GM23338 (cell line): ENCODE measurements around the gene DSCAML1. TPM values are rescaled to one million over a fixed set of nuclear protein-coding genes. Genes with fewer than 3 reads are reported as not detected.

Experiments used
- CREB1 ChIP-seq: fragments of 250-450 bp; sonication (Bioruptor Pico); IDR thresholded peaks from 2 replicates; pipeline ENCODE4 v1.5.0; 2020; ENCODE audit warnings: low read depth, mild to moderate bottlenecking, moderate library complexity
- NANOG ChIP-seq: IDR thresholded peaks from 2 replicates; pipeline ENCODE4 v1.6.1; 2016; ENCODE audit warnings: antibody characterized with exemption, borderline replicate concordance
- ZNF114 ChIP-seq: fragments of 250-450 bp; sonication (Bioruptor Pico); IDR thresholded peaks from 2 replicates; pipeline ENCODE4 v1.5.0; 2020; ENCODE audit warnings: mild to moderate bottlenecking, moderate library complexity
- ZNF331 ChIP-seq: fragments of 250-450 bp; sonication (Bioruptor Pico); IDR thresholded peaks from 2 replicates; pipeline ENCODE4 v1.5.0; 2020; ENCODE audit warnings: low read depth, mild to moderate bottlenecking, moderate library complexity
- polyA plus RNA-seq: library from polyadenylated mRNA; unstranded; fragments of >200 nt; fragmentation: Nextera tagmentation; extraction: Ambion mirVana; gene quantifications from 2 replicates; pipeline ENCODE4 v1.2.1, GENCODE V29; 2016
- total RNA-seq: library from RNA; depleted of rRNA; stranded (reverse); fragments of >200 nt; shearing (Covaris generic); gene quantifications from 2 replicates; pipeline ENCODE4 v1.2.3, GENCODE V29; 2014
- TF ChIP-seq, protein P1 (sequence below): fragments of 250-450 bp; sonication (Bioruptor Pico); IDR thresholded peaks from 2 replicates; pipeline ENCODE4 v1.5.0; 2020; ENCODE audit warnings: mild to moderate bottlenecking, moderate library complexity
- TF ChIP-seq, protein P2 (sequence below): IDR thresholded peaks from one replicate; pipeline ENCODE4 v1.6.1; 2018; ENCODE audit warnings: antibody characterized with exemption; ENCODE audit not compliant: unreplicated experiment

Gene DSCAML1
- total and polyA plus RNA-seq, 2 experiments from 2014 or later = 0.17 TPM; not detected in 1

DNA sequence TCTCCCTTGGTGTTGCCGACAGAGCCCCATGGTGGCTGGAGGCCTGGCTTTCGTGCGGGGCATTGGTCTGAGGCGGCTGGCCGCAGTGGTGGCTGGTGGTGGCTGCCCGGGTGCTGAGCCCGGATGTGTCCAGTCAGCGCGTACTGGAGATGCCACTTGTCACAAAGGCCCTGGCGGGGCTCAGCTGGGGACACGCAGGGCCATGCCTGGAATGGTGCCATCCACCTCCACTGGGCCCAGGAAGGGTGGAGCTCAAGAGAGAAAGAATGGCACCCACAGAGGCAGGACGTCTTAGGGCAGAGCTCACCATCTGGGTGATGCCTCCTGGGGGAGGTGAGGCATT, 376.9 kb downstream of the DSCAML1 start (continued):
- TF ChIP-seq, protein P1, sequence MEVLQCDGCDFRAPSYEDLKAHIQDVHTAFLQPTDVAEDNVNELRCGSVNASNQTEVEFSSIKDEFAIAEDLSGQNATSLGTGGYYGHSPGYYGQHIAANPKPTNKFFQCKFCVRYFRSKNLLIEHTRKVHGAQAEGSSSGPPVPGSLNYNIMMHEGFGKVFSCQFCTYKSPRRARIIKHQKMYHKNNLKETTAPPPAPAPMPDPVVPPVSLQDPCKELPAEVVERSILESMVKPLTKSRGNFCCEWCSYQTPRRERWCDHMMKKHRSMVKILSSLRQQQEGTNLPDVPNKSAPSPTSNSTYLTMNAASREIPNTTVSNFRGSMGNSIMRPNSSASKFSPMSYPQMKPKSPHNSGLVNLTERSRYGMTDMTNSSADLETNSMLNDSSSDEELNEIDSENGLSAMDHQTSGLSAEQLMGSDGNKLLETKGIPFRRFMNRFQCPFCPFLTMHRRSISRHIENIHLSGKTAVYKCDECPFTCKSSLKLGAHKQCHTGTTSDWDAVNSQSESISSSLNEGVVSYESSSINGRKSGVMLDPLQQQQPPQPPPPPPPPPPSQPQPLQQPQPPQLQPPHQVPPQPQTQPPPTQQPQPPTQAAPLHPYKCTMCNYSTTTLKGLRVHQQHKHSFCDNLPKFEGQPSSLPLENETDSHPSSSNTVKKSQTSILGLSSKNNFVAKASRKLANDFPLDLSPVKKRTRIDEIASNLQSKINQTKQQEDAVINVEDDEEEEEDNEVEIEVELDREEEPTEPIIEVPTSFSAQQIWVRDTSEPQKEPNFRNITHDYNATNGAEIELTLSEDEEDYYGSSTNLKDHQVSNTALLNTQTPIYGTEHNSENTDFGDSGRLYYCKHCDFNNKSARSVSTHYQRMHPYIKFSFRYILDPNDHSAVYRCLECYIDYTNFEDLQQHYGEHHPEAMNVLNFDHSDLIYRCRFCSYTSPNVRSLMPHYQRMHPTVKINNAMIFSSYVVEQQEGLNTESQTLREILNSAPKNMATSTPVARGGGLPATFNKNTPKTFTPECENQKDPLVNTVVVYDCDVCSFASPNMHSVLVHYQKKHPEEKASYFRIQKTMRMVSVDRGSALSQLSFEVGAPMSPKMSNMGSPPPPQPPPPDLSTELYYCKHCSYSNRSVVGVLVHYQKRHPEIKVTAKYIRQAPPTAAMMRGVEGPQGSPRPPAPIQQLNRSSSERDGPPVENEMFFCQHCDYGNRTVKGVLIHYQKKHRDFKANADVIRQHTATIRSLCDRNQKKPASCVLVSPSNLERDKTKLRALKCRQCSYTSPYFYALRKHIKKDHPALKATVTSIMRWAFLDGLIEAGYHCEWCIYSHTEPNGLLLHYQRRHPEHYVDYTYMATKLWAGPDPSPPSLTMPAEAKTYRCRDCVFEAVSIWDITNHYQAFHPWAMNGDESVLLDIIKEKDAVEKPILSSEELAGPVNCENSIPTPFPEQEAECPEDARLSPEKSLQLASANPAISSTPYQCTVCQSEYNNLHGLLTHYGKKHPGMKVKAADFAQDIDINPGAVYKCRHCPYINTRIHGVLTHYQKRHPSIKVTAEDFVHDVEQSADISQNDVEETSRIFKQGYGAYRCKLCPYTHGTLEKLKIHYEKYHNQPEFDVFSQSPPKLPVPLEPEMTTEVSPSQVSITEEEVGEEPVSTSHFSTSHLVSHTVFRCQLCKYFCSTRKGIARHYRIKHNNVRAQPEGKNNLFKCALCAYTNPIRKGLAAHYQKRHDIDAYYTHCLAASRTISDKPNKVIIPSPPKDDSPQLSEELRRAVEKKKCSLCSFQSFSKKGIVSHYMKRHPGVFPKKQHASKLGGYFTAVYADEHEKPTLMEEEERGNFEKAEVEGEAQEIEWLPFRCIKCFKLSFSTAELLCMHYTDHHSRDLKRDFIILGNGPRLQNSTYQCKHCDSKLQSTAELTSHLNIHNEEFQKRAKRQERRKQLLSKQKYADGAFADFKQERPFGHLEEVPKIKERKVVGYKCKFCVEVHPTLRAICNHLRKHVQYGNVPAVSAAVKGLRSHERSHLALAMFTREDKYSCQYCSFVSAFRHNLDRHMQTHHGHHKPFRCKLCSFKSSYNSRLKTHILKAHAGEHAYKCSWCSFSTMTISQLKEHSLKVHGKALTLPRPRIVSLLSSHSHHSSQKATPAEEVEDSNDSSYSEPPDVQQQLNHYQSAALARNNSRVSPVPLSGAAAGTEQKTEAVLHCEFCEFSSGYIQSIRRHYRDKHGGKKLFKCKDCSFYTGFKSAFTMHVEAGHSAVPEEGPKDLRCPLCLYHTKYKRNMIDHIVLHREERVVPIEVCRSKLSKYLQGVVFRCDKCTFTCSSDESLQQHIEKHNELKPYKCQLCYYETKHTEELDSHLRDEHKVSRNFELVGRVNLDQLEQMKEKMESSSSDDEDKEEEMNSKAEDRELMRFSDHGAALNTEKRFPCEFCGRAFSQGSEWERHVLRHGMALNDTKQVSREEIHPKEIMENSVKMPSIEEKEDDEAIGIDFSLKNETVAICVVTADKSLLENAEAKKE = no peak
- TF ChIP-seq ZNF331 (CRISPR knock-in tag) (no peak), CREB1 (CRISPR knock-in tag) (no peak), ZNF114 (CRISPR knock-in tag) (no peak), NANOG (no peak)
- TF ChIP-seq, protein P2, sequence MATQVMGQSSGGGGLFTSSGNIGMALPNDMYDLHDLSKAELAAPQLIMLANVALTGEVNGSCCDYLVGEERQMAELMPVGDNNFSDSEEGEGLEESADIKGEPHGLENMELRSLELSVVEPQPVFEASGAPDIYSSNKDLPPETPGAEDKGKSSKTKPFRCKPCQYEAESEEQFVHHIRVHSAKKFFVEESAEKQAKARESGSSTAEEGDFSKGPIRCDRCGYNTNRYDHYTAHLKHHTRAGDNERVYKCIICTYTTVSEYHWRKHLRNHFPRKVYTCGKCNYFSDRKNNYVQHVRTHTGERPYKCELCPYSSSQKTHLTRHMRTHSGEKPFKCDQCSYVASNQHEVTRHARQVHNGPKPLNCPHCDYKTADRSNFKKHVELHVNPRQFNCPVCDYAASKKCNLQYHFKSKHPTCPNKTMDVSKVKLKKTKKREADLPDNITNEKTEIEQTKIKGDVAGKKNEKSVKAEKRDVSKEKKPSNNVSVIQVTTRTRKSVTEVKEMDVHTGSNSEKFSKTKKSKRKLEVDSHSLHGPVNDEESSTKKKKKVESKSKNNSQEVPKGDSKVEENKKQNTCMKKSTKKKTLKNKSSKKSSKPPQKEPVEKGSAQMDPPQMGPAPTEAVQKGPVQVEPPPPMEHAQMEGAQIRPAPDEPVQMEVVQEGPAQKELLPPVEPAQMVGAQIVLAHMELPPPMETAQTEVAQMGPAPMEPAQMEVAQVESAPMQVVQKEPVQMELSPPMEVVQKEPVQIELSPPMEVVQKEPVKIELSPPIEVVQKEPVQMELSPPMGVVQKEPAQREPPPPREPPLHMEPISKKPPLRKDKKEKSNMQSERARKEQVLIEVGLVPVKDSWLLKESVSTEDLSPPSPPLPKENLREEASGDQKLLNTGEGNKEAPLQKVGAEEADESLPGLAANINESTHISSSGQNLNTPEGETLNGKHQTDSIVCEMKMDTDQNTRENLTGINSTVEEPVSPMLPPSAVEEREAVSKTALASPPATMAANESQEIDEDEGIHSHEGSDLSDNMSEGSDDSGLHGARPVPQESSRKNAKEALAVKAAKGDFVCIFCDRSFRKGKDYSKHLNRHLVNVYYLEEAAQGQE = no peak
